ENCODE results near the gene APOB.

APOB gene

GRCh38 chr2:21044694-21045371, 960 bp upstream of the APOB start:
- DNase-seq: no peak

- DNase-seq: peak; percentile 85
Observed at GRCh38 chr2:21042958-21043743, 722 bp downstream of the APOB start.

GRCh38 chr2:21042708-21042957, 1.2 kb downstream of the APOB start:
- DNase-seq: no peak

- DNase-seq: no peak
Observed at GRCh38 chr2:21041943-21042707, 1.7 kb downstream of the APOB start.

GRCh38 chr2:21041462-21041861, 2.4 kb downstream of the APOB start:
- DNase-seq: no peak

GRCh38 chr2:21040468-21041377, 3.1 kb downstream of the APOB start:
- no peak for DNase-seq

GRCh38 chr2:21039979-21040467, 3.9 kb downstream of the APOB start:
- DNase-seq: no peak

- DNase-seq: no peak
Observed at GRCh38 chr2:21039080-21039556, 4.8 kb downstream of the APOB start.

- DNase-seq: no peak
Observed at GRCh38 chr2:21038403-21039073, 5.3 kb downstream of the APOB start.

- DNase-seq: no peak
Observed at GRCh38 chr2:21037671-21038108, 6.2 kb downstream of the APOB start.

- no peak for DNase-seq
Observed at GRCh38 chr2:21036708-21037670, 6.9 kb downstream of the APOB start.

GRCh38 chr2:21035974-21036707, 7.7 kb downstream of the APOB start:
- DNase-seq: no peak

GRCh38 chr2:21035282-21035973, 8.4 kb downstream of the APOB start:
- DNase-seq: no peak

GRCh38 chr2:21034972-21035279, 8.9 kb downstream of the APOB start:
- DNase-seq: no peak

- no peak for DNase-seq
Observed at GRCh38 chr2:21034156-21034971, 9.5 kb downstream of the APOB start.

GRCh38 chr2:21033237-21034155, 10.4 kb downstream of the APOB start:
- DNase-seq: no peak
